Right ventricle myocardium inferior (tissue), 1 donor: ENCODE measurements around the gene RASGRF2. TPM values are rescaled to one million over a fixed set of nuclear protein-coding genes. Genes with fewer than 3 reads are reported as not detected.

Experiments used
- ATAC-seq: fragments of 200-7000 bp; cut with Tn5 transposase; one replicate; pipeline ENCODE4 v1.9.1; 2020; ENCODE audit warnings: mild to moderate bottlenecking, moderate library complexity
- DNase-seq: peaks from one replicate; pipeline ENCODE4 v3.0.0; 2021; ENCODE audit errors: missing footprints
- intact Hi-C: fragments of 100-400 bp; cut with DNase I; formaldehyde crosslinking; loops from one replicate; pipeline ENCODE4 v1.11.0; 2022
- total RNA-seq: library from RNA; stranded (reverse); fragmentation: NEBNext Ultra II Directional; extraction: Animal tissue kit (Norgen Biotek cat#: 25700); gene quantifications from one replicate; pipeline ENCODE4 v1.2.1, GENCODE V29; 2021
- donor health status: DM: no; HTN: yes; CAD: no; lungs with severe emphysema.

The RASGRF2 gene
- total RNA-seq, 1 donor from 2014 or later, result 5.9 TPM

GRCh38 chr5:81195335-81195929 is 235.3 kb downstream of the RASGRF2 start:
- intact Hi-C loops, result loop anchor here (10.0 kb wide), 2 partner anchors 391 to 711 kb away; partner anchors contain the start of gene FAM151B
- DNase-seq, result no peak
- ATAC-seq, result peak; percentile 41

DNA sequence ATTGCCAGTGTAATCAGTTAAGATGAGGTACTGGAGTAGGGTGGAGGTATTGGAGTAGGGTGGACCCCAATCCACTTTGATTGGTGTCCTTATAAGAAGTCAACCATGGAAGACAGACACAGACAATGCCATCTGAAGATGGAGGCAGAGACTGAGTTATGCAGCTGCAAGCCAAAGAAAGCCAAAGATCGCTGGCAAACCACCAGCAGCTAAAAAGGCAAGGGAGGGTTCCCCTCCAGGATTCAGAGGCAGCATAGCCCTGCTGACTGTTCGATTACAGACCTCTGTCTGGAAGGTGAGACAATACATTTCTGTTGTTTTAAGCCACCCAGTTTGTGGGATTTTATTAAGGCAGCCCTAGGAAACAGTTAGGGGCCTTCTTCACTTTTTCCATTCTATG is 242.5 kb downstream of the RASGRF2 start:
- intact Hi-C loops, result loop anchor here (5.0 kb wide), 1 partner anchor 95 kb away; no protein-coding TSS in a partner anchor
- ATAC-seq, result peak; percentile 56
- no peak for DNase-seq

DNA sequence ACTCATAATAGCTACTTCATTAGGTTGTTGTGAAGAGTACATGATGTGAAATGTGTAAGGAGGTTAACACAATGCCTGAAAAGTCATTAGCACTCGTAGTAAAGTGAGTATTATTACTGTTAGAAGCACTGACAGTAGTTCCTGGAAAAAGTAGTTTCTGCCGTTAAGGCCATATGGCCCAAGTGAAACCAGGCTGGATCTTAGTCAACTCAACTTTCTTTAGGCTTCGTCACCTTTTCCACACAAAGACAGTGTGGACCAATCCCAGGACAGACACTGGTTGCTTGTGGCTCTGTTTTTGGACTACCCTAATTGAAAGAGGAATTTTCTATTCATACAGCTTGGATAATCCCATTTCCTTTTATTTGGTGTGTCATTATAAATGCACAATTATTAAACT is 243.6 kb downstream of the RASGRF2 start:
- ATAC-seq (no peak), DNase-seq (no peak)
- intact Hi-C loops, result loop anchor here (5.0 kb wide), 1 partner anchor 94 kb away; no protein-coding TSS in a partner anchor

DNA sequence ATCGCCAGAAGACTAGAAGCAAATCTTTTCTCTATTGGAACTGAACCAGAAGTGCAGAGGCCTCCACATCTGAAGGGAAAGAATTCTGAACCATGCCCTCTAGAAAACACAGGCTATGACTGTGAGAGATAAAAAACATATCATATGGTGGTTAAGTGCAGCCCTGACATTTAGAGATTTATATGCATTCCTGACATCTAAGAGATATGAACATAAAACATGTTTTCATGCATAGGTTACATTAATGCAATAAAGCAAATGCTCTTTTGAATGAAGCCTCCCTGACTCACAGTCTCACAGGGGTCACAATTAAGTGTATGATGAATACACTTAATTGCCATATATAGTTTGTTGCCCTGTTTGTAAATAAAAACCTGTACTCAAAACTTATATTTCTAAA is 244.0 kb downstream of the RASGRF2 start:
- intact Hi-C loops, result loop anchor here (5.0 kb wide), 1 partner anchor 93 kb away; no protein-coding TSS in a partner anchor
- DNase-seq (no peak), ATAC-seq (no peak)

GRCh38 chr5:81205058-81205457 is 244.9 kb downstream of the RASGRF2 start:
- no peak for ATAC-seq
- intact Hi-C loops, result no loop called here

GRCh38 chr5:81207009-81207408 is 246.8 kb downstream of the RASGRF2 start:
- no peak for ATAC-seq

More at GRCh38 chr5:81205058-81205457, 244.9 kb downstream of the RASGRF2 start:
- no peak for DNase-seq

DNA sequence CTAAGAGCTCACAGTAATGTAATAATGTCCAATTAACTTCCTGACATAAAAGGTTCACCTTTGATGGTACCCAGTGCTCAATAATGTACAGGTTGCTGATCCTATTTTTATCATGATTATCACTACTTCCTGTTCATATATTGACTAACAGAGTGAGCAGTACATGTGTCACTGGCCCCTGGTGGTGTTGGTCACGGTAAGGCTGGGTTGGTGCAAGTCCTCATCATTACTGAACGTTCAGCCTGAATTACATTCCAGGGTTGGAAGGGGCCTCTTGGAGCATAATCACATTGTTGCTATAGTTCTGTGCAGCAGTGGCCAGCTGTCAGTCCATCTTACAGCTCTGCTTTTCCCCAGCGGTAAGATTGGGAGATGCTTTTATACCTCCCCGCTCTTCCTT is 248.7 kb downstream of the RASGRF2 start:
- DNase-seq, result no peak
- ATAC-seq, result no peak
- intact Hi-C loops, result no loop called here

More at GRCh38 chr5:81207009-81207408, 246.8 kb downstream of the RASGRF2 start:
- intact Hi-C loops, result no loop called here
- no peak for DNase-seq

DNA sequence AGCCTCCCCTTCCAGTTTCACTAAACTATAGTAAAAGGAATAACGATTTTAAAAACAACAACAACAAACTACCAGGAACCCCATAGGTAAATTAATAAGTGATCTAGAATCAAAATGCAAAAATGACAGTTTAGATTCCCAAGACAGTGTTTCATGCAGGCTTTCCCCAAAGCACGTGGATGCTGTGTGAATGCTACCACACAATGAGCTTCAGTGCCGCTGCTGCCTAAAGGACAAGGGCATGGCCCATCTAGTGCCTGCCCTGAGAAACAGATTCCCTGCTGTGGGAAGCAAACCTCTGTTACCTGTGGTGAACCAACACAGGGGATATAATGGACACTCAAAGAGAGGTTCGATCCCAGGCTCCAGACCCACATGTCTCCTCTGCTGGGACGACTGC is 249.2 kb downstream of the RASGRF2 start:
- ATAC-seq (no peak), DNase-seq (no peak)
- intact Hi-C loops, result no loop called here

DNA sequence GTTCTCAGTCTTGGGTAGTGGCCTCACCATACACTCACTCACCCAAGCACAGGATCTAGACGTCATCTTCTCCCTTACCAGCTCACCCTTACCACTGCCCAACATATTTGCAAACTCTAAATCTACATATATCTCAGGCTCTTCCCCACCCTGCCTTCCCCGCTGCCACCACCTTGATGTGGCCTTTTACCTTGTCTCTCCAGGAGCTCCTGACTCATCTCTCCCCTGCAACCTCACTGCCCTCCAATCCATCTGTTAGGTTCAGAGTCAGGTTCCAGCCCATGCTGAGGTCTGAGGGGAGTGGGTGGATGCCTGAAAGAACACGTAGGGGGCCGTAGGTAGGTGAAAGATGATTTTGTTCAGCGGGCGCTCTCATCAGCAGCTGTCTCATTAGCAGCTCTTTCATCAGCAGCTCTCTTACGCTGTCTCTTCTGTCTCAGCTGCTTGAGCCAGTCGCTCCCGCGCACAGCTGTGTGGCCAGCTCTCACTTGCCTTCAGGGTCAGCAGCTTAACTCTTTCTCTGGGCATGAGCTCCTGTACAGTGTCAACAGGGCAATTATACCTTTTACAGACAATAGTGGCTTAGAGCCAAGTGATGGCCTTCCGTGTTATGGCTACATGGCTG is 249.8 kb downstream of the RASGRF2 start:
- intact Hi-C loops, result no loop called here
- ATAC-seq (no peak), DNase-seq (no peak)

GRCh38 chr5:81212211-81212751 is 252.1 kb downstream of the RASGRF2 start:
- ATAC-seq, result no peak
- intact Hi-C loops, result no loop called here

GRCh38 chr5:81213070-81213469 is 252.9 kb downstream of the RASGRF2 start:
- ATAC-seq, result no peak
- intact Hi-C loops, result no loop called here
- no peak for DNase-seq

More at GRCh38 chr5:81212211-81212751, 252.1 kb downstream of the RASGRF2 start:
- no peak for DNase-seq

DNA sequence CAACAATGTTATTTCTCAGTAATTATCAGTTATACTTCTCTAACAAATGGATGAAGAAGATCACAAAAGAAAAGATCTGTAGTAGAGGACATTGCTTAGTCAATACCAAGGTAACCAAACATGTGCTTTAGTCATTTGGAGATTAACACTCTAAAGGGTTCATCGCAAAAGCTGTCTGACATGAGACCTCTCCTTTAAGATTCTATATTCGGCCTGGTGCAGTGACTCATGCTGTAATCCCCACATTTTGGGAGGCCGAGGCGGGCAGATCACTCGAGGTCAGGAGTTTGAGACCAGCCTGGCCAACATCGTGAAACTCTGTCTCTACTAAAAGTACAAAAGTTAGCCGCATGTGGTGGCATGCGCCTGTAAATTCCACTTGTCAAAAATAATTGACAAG is 254.7 kb downstream of the RASGRF2 start:
- intact Hi-C loops, result no loop called here
- DNase-seq (no peak), ATAC-seq (no peak)

DNA sequence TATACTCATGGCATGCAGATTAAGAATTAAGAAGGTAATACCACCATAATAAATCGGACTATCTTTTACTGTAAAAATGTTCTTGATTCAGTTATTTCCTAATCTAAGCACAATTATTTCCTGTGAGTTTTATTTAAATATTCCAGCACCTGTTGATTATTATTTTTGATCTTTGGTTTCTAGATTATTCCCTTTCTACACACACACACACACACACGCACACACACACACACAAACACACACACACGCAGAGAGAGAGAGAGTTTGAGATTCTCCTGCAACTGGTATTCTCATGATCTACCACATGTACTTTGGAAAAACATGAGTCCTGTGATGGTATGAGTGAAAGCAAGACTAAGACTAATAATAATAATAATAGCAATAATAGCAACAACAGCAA is 256.0 kb downstream of the RASGRF2 start:
- no peak for ATAC-seq
- intact Hi-C loops, result no loop called here
- DNase-seq, result no peak

GRCh38 chr5:81219389-81219788 is 259.2 kb downstream of the RASGRF2 start:
- intact Hi-C loops, result no loop called here
- ATAC-seq (no peak), DNase-seq (no peak)

DNA sequence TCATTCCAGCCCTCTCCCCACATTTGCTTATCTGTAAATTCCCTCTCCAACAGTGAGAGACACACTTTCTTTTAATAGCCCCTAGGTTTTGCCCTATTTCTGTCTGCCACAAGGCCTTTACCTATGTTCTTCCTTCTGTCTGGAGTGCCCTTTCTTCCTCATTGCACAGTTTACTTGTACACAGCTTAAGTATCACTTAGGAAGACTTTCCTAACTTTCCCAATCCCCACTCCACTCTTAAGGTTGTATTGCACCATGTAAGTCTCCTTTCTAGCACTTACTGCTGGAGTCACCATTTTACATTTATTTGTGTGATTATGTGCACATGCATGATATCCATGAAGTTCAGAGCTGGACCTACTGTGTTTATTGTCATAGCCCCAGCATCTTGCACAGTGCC is 262.1 kb downstream of the RASGRF2 start:
- intact Hi-C loops, result no loop called here
- ATAC-seq (no peak), DNase-seq (no peak)

GRCh38 chr5:81225463-81225862 is 265.3 kb downstream of the RASGRF2 start:
- intact Hi-C loops, result no loop called here
- no peak for DNase-seq
- ATAC-seq, result no peak

- no peak for ATAC-seq
- intact Hi-C loops, result no loop called here
- DNase-seq, result no peak
Measured at GRCh38 chr5:81226286-81226685, 266.1 kb downstream of the RASGRF2 start.

DNA sequence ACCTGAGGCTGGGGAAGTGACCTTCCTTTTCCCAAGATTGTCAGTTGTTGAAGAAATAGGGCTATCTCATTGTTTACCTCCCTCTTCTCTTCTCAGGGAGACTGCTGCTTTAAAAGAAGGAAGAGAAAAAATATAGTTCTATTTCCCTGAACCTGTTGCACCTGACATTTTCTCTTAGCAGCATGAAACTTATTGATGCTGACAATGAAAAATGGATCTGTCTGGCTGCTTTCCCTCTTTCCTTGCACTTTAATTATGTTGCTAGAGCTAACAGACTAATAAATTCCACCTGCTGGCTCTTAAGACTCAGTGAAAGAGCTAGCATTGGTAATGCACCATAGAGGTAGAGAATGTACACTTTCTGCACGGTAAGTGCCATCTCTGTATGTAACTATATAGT is 266.8 kb downstream of the RASGRF2 start:
- DNase-seq (no peak), ATAC-seq (no peak)
- intact Hi-C loops, result no loop called here

- DNase-seq (no peak), ATAC-seq (no peak)
- intact Hi-C loops, result no loop called here
Measured at GRCh38 chr5:81228084-81228483, 267.9 kb downstream of the RASGRF2 start.

DNA sequence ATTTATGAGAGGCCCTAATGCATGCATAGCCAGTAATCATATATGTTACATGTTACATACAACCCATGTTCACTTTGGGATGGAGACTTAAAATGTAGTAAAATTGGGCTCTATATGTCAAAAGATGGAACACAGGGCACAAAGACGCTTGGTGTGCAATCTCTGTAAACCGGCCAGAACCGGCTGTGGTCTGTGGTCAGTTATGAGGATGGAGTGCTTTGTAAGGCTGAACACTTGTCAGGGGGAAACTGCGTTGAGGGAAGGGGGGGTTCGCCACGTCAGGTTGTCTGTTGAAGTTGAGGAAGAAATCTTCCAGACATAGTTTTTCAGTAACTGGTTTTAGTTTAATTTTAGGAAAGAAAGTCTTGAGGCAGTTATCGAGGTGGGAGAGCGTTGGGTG is 270.3 kb downstream of the RASGRF2 start:
- ATAC-seq, result no peak
- DNase-seq, result no peak
- intact Hi-C loops, result no loop called here
